Hematopoietic multipotent progenitor cell treated with erythropoietin and hydrocortisone succinate and interleukin-3 and kit ligand, for 6 days (in vitro differentiated cells): ENCODE results near the gene RETREG3.
"Not testable (repeated sequence)": the region's sequence is repeated elsewhere in the genome, so short reads cannot be mapped to it uniquely, and the experiment has no call there.

Experiments used
- DNase-seq: peaks from one replicate; pipeline ENCODE4 v3.0.0-alpha.2; 2015

Gene RETREG3

DNA sequence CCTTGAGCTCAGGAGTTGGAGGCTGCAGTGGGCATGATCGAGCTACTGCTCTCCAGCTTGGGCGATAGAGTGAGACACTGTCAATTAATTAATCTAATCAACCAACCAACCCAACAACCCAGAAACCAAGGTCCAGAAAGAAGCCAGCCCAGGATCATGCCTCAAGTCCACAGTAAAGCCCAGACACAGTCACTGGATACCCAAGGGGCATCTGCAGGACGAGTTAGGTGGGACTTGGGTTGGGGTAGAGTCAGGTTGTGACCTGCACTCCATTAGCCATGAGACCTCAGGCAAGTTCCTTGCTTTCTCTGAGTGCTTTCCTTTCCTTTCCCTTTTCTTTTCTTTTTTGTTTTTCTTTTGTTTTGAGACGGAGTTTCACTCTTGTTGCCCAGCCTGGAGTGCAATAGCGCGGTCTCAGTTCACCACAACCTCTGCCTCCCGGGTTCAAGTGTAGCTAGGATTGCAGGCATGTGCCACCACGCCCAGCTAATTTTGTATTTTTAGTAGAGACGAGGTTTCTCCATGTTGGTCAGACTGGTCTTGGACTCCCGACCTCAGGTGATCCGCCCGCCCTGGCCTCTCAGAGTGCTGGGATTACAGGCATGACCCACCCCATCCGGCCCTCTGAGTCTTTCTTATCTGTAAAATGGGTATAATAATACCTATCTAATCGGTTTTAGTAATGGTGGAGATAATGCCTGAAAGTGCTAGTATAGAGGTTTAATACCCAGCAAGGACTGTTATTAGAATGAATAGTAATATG is 60.0 kb downstream of the RETREG3 start:
- no peak for DNase-seq

DNA sequence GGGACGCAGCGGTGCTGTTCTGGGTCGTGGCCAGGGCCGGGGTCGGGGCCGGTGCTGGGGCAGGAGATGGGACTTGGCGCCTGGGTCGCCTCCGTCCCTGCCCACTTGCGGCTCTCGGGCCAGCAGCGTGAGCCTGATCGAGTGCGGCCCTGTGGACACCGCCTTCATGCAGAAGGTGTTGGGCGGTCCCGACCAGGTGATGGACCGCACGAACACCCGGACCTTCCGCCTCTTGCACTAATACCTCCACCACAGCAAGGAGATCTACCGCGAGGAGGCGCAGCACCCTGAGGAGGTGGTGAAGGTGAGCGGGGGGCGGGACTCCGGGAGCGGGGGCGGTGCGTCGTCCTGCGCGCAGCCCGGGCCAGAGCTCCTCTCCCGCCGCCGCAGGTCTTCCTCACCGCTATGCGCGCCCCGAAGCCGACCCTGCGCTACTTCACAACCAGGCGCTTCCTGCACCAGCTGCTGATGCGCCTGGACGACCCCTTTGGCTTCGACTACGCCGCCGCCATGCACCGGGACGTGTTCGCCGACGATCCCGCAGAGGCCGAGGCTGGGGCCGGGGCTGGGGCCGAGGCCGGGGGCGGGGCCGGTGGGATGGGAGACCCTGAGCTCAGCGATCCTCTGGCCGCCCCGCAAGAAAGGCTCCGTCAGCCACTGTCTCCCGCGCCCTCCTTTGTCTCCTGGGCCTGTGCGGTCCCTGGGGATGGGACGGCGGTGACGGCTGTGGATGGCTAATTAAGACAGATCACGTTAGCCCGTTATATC is 60.9 kb downstream of the RETREG3 start:
- DNase-seq, result peak; percentile 77

- DNase-seq, result no peak
Observed at GRCh38 chr17:42547698-42548069, 61.5 kb downstream of the RETREG3 start.

GRCh38 chr17:42547001-42547461 is 62.1 kb downstream of the RETREG3 start:
- DNase-seq, result no peak

GRCh38 chr17:42545755-42546505 is 63.2 kb downstream of the RETREG3 start:
- DNase-seq, result not testable (repeated sequence)

- no peak for DNase-seq
Observed at GRCh38 chr17:42544874-42545283, 64.3 kb downstream of the RETREG3 start.

DNA sequence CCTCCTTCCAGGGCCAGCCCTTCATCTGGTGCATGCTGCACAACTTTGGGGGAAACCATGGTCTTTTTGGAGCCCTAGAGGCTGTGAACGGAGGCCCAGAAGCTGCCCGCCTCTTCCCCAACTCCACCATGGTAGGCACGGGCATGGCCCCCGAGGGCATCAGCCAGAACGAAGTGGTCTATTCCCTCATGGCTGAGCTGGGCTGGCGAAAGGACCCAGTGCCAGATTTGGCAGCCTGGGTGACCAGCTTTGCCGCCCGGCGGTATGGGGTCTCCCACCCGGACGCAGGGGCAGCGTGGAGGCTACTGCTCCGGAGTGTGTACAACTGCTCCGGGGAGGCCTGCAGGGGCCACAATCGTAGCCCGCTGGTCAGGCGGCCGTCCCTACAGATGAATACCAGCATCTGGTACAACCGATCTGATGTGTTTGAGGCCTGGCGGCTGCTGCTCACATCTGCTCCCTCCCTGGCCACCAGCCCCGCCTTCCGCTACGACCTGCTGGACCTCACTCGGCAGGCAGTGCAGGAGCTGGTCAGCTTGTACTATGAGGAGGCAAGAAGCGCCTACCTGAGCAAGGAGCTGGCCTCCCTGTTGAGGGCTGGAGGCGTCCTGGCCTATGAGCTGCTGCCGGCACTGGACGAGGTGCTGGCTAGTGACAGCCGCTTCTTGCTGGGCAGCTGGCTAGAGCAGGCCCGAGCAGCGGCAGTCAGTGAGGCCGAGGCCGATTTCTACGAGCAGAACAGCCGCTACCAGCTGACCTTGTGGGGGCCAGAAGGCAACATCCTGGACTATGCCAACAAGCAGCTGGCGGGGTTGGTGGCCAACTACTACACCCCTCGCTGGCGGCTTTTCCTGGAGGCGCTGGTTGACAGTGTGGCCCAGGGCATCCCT is 65.7 kb downstream of the RETREG3 start:
- DNase-seq, result no peak

- no peak for DNase-seq
Observed at GRCh38 chr17:42541041-42541833, 67.9 kb downstream of the RETREG3 start.

DNA sequence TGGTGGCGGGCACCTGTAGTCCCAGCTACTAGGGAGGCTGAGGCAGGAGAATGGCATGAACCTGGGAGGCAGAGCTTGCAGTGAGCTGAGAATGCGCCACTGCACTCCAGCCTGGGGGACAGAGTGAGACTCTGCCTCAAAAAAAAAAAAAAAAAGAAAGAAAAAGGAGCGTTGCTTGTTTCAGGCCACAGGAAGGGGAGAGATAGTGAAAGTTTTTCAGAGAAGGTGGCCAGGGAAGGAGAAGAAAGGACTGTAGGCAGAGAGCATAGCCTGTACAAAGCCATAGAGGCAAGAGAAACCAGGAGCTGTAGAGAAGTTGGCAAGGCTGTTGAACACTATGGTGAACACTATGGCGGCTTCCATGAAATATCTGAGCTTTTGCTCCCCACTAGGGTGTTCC is 68.6 kb downstream of the RETREG3 start:
- DNase-seq, result not testable (repeated sequence)

- DNase-seq, result no peak
Observed at GRCh38 chr17:42538482-42538881, 70.7 kb downstream of the RETREG3 start.

DNA sequence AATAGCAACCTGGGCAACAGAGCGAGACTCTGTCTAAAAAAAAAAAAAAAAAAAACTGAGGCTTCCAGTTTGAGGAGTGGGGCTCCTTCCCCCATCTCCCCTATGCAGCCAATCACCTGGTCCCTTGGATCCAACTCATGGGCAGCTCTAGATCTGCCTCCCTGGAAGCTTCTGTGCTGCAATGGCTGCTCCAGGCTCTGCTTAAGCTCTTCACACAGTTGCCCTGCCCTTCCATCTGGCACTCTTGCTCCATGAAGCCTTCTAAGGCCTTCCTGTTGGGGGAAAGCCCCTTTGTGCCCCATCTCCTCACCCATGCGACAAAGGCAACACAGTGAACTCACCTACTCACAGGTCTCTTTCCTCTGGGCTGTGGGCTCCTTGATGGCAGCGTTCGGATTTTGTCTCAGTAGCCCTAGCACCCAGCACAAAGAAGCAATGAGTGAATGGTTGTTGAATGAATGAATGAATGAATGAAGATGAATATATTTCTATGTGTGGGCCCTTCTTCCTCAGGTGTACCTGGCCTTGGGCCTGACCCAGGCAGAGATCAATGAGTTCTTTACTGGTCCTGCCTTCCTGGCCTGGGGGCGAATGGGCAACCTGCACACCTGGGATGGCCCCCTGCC is 71.2 kb downstream of the RETREG3 start:
- DNase-seq, result no peak

- DNase-seq, result no peak
Observed at GRCh38 chr17:42537156-42537805, 71.9 kb downstream of the RETREG3 start.

- peak; percentile 89 for DNase-seq
Observed at GRCh38 chr17:42536372-42537155, 72.6 kb downstream of the RETREG3 start.

DNA sequence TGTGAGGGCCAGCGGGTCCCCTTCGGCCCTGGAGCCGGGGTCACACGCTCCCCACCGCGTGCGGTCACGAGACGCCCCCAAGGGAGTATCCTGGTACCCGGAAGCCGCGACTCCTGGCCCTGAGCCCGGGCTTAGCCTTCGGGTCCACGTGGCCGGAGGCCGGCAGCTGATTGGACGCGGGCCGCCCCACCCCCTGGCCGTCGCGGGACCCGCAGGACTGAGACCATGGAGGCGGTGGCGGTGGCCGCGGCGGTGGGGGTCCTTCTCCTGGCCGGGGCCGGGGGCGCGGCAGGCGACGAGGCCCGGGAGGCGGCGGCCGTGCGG is 73.2 kb downstream of the RETREG3 start, which contains the start of gene NAGLU:
NAGLU (plus strand) TSS at position 194 of the 324 bp plus-strand sequence; CDS start at position 226, 32 bp downstream.
- DNase-seq, result peak; percentile 97

GRCh38 chr17:42535155-42536047 is 73.8 kb downstream of the RETREG3 start:
- no peak for DNase-seq

DNA sequence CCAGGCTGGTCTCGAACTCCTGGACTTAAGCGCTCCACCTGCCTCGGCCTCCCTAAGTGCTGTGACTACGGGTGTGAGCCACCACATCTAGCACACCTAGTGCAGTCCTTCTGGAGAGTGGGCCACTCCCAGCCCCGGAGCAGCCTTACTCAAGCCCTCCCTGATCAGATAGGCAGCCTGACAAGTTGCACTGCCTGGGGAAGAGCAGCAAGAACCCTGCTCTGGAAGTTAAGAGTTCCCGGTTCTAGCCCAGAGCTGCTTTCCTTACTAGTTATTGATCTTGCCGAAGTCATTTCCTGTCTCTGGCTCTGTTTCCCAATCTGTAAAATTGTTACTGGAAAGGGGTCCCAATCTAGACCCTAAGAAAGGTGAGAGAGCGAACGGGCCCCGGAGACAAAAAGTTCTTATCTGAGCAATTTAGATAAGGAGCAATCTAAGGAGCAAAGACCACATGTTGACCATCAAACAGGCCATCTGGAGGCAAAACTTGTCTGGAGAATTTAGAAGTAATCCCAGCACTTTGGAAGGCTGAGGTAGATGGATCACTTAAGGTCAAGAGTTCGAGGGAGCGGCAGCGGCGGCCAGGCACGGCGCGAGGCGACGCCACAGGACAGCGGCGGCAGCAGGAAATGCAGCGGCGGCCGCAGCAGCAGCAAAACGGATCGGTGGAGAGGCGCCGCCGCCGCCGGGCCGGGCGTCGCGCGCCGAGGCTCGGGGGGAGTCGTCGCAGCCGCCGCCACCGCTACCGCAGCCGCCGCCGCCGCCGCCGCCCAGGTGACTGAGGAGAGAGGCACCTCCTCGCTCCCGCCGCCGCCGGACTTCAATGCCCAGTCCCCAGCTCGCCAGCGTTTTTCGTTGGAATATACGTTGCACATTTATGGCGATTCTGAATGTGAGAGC is 77.5 kb downstream of the RETREG3 start:
- DNase-seq, result peak; percentile 76

DNA sequence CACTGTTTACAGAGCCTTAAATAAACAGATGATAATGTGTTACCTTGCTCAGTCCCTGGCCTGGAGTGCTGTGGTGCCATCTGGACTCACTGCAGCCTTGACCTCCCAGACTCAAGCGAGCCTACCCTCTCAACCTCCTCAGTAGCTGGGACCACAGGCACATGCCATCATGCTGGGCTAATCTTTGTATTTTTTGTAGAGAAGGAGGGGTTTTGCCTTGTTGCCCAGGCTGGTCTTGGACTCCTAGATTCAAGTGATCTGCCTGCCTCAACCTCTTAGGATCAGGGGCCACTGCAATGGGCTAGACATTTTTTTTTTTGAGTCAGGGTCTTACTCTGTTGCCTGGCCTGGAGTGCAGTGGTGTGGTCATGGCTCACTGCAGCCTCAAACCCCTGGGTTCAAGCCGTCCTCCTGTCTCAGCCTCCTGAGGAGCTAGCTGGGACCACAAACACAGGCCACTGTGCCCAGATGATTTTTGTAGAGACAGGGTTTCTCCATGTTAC is 78.2 kb downstream of the RETREG3 start:
- no peak for DNase-seq
